Measurements from ENCODE around the gene TDRD6.
"Not testable (repeated sequence)": the region's sequence is repeated elsewhere in the genome, so short reads cannot be mapped to it uniquely, and the experiment has no call there.

TDRD6 gene, protein sequence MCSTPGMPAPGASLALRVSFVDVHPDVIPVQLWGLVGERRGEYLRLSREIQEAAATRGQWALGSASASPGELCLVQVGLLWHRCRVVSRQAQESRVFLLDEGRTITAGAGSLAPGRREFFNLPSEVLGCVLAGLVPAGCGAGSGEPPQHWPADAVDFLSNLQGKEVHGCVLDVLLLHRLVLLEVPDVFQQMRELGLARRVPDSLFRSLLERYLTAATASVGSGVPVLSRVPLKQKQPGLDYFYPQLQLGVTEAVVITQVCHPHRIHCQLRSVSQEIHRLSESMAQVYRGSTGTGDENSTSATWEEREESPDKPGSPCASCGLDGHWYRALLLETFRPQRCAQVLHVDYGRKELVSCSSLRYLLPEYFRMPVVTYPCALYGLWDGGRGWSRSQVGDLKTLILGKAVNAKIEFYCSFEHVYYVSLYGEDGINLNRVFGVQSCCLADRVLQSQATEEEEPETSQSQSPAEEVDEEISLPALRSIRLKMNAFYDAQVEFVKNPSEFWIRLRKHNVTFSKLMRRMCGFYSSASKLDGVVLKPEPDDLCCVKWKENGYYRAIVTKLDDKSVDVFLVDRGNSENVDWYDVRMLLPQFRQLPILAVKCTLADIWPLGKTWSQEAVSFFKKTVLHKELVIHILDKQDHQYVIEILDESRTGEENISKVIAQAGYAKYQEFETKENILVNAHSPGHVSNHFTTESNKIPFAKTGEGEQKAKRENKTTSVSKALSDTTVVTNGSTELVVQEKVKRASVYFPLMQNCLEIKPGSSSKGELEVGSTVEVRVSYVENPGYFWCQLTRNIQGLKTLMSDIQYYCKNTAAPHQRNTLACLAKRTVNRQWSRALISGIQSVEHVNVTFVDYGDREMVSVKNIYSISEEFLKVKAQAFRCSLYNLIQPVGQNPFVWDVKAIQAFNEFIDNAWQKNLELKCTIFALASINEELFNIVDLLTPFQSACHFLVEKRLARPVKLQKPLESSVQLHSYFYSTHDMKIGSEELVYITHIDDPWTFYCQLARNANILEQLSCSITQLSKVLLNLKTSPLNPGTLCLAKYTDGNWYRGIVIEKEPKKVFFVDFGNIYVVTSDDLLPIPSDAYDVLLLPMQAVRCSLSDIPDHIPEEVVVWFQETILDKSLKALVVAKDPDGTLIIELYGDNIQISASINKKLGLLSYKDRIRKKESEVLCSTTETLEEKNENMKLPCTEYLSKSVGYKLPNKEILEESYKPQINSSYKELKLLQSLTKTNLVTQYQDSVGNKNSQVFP (N-terminal part only)

DNA sequence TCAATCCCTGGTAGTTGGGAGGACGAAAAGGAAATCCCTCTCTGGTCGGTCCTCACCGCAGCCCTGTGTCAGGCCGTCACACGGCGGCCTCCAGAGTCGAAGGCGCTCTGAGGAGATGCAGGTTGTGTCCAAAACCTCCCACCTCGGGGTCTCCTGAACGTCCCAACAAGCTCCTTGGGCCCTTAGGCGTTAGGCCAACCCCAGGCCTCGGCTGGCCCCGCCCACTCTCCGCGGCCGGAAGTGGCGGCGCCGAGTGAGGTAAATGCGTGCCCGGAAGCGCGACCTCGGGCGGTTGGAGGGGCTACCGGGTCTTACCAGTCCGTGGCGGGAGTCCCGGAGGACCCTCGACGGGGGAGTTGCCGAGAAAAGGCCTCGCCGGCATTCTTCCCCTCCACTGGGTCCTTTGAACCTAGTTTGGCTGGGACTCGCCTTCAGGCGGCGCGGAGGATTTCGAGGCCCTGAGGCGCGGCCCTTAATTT, at the start of gene TDRD6:
Gene TDRD6 (plus strand): TSS at position 267 of the 479 bp plus-strand sequence. CDS start 244 bp downstream, outside the sequence.
- no peak for DNase-seq (ENCODE audit: low spot score)

DNA sequence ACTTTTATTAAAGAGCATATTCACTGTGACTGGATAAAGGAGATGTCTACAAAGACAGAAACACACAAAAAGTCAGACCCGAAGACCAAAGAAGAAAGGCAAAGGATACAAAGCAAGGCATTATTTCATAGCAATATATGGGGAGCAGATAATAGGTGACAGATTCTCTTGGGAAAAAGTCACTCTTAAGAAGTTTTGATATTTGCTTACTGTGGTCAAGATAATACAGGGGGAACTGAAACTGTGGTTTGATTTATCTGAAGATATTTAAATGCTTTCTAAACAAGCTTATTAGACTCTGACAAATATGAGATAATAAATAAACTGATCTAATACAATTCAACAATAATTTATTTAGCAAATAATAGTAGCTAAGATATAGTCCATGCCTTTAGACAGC, 49.8 kb upstream of the TDRD6 start:
- DNase-seq (ENCODE audit: low spot score) = no peak

DNA sequence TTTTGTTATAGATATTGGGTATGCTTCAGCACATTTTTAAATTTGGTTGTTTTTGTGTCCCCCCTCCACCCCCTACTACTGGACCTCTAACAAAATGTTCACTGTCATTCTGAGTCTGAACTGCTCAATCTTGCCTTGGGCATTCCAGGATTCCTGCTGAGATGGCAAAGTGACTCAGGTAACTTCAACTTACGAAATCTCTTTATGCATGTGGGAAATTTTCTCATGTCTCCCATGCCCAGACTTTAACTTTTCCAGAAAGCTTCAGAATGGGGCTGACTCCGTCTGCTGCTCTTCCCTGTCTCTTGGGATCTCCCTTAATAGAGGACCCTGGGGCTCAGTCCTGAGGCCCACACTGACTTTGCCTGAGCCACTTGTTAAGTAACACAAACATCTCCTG, 49.0 kb upstream of the TDRD6 start:
- no peak for DNase-seq (ENCODE audit: low spot score)

DNA sequence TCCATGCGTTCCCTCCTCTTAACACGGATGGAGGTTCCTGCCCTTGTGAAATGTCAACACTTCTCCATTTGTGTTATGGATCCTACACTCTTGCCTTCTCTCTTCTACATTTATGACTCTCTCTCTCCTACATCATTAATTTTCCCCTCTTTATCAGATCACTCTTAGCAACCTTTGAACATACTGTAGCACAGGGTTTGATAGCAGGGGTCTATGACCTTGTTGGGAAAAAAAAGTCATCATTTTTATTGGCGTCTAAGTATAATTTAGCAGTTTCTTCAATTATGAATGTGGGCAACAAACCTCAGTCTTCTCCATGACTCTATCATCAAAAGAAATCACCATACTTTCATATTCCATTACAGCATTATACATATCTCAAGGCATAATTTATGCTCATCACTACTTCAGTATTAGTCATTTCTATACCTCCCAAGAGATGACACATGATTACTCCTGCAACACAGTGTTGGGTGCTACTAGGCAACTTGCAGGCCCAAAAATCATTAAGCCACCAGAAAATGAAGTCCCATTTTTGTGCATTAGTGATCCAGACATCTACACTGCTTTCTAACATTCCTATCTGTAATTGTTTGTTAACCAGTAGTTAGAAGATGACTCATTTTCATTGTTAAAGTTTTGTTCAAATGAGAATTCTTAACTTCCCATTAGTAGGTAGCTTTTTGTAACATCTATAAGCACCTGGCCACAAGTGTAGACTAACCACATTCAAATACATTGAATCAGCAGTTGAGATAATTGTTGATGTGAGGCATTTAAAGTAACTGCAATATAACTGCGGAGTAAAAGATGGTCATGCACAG, 44.5 kb upstream of the TDRD6 start:
- DNase-seq (ENCODE audit: low spot score) = no peak

DNA sequence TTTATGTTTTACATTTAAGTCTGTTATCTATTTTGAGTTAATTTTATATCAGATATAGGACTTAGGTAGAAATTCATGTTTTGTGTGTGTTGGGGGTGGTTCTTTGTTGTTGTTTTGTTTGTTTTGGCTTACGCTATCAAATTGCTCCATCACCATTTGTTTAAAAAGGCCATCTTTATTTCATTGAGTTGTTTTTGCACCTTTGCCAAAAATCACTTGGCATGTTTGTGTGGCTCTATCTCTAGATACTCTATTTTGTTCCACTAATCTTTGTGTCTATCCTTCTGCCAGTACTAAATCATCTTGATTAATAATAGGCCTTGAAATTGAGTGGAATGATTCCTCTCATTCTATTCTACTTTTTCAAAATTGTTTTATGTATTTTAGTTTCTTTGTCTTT, 42.4 kb upstream of the TDRD6 start:
- no peak for DNase-seq (ENCODE audit: low spot score)

DNA sequence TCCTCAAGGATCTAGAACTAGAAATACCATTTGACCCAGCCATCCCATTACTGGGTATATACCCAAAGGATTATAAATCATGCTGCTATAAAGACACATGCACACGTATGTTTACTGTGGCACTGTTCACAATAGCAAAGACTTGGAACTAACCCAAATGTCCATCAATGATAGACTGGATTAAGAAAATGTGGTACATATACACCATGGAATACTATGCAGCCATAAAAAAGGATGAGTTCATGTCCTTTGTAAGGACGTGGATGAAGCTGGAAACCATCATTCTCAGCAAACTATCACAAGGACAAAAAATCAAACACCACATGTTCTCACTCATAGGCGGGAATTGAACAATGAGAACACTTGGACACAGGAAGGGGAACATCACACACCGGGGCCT, 39.6 kb upstream of the TDRD6 start:
- not testable (repeated sequence) for DNase-seq (ENCODE audit: low spot score)

DNA sequence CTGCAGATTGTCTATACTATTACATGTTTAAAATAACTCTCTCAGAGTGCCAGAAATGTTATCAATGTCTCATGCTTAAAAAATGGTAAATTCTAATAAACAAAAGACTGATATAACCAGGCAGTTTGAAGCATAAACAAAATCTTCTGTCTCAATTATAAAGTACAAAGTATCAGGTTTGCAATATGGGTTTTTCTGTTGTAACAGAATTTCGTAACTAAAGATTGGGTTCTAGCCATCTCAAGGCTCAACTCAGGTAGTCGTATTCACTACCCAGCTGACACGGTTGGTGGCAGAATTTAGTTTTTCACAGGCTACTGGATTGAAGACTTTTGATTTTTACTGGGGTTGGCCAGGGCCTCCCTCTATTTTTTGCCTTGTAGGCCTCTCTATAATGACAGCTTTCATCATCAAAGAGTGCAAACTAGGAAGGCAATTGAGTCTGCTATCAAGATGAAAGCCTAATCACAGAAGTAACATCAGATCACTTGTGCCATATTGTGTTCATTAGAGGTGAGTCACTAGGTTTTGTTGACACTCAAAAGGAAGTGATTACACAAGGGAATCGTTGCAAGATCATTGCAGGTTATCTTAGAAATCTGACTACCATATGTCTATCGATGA, 38.7 kb upstream of the TDRD6 start:
- no peak for DNase-seq (ENCODE audit: low spot score)

DNA sequence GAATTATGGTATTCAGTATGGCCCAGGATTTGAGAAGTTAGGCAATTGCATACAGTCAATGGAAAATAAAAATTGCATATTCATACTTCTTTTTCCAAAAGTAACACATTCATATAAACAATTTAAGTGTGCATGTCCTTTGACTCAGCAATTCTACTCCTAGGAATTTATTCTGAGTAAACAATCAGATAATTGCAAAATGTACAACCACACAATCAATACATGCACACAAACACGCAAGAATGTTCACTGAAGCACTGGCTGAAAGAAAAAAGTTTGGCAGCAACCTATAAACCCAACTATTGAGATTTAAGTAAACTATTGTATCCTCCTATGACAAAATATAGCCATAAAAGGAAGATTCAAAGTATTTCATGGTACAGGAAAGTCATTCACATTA, 36.7 kb upstream of the TDRD6 start:
- no peak for DNase-seq (ENCODE audit: low spot score)

DNA sequence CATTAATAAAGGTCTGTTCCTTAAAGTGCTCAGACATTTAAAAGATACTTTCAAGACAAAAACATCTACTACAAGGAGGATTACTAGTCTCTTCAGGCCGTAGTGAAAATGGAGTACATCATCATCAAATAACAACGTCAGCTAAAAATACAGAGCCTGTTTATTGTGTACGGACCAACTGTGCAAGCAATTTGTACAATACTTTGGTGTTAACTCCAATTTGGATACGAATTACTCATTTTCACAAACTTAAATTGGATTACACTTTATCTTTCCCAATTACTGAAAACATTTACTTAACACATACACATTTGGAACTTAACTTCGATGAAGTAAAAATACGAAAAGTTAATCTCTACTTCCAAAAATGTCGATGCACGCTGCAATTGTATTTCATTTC, 35.9 kb upstream of the TDRD6 start:
- no peak for DNase-seq (ENCODE audit: low spot score)

DNA sequence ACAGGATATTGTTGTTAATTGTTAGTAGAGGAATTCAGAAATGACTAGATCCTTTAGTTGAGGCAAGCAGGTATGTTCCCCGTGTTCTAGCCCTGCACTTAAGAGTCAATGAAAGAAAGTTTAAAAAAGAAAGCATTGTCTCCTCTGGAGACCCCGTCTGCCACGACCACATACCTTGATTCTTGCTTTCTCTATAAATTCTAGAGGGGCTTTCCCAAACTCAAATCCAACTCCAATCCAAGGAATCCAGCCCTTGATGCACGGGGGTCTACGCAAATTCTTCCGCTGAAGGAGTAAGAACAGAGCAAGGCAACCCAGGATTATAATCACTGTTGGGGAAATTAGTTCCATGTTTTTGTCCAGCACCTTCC, 35.5 kb upstream of the TDRD6 start:
- DNase-seq (ENCODE audit: low spot score) = no peak

DNA sequence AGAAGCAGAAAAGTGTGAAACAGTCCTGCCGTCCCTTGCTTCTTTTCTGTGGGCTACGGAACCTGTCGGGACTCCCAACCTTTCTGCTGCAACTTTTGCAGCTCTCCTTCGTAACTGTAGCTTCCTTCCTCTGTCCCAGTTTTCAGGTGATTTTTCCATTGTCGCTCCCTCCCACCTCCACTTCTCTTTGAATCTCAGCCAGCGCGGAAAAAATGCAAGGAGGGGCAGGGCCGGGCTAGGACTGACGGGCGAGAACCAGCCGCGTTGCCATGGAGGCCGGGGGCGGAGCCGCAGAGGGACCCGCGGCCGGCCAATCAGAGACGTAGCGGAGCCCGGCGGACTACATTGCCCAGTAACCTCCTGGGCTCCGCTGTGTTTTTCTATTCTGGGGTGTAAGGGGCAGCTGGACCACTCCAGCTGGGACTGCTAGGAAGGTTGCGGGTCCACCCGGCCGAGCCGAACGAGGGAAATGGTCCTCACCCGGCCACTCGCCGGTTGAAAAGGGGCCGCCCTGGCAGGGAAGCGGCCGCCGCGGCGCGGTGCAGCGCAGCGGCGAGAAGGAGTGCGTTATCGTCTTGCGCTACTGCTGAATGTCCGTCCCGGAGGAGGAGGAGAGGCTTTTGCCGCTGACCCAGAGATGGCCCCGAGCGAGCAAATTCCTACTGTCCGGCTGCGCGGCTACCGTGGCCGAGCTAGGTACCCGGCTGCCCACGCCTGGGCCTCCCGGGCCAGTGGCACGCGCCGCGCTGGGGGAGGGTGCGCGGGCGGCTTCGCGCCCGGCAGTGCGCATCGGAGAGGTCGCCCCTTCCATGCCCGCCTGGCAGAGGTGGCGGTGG, 34.9 kb upstream of the TDRD6 start, which contains the start of the genes CYP39A1 and SLC25A27:
Gene CYP39A1 (minus strand): TSS at position 216 of the 836 bp plus-strand sequence. CDS start 236 bp downstream, outside the sequence.
Gene SLC25A27 (plus strand): TSS at position 373 of the 836 bp plus-strand sequence. CDS start 218 bp downstream, at position 591.
- DNase-seq (ENCODE audit: low spot score) = peak; percentile 86

DNA sequence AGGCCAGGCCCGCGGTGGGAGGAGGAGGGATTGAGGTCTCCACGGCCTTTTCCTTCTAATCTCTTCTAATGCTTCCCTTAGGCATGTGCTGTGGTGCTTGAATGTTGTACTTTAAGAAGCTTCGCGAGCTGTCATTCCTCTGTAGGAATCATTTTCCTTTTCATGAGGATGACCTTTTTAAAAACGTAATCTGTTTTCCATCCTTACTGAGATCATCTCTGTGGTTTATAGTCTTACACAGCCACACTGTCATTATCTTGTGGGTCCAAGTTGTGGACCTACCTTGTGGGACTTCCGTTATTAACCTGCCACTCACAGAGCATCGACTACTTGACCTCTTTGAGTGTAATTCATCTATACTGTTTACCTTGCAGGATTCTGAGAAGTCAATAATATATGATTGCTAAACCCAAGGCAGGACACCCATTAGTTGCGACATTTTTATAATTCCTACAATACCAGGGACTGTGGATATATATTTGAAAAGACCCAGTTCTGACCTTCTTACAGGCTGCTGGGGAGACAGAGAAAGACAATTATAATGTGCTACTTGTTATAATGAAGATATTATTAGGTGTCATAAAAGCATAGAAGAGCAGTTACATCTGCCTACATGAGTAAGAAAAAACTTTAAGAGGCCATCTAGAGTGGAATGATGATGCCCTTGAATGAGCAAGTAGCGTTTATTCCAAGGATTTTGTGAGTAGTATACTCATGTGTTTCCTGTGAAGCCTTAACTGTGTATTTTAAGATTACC, 34.1 kb upstream of the TDRD6 start:
- DNase-seq (ENCODE audit: low spot score) = no peak

DNA sequence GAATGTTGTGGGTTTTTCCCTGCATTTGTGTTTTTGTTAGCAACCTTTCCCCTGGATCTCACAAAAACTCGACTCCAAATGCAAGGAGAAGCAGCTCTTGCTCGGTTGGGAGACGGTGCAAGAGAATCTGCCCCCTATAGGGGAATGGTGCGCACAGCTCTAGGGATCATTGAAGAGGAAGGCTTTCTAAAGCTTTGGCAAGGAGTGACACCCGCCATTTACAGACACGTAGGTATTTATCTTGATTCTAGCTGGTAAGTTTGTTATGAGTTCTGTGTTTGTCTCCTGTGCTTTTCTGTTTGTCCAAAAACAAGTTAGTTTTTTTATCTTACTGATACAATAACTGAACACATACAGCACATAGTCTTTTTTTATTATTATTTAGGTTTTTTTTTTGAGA, 31.9 kb upstream of the TDRD6 start:
- no peak for DNase-seq (ENCODE audit: low spot score)

DNA sequence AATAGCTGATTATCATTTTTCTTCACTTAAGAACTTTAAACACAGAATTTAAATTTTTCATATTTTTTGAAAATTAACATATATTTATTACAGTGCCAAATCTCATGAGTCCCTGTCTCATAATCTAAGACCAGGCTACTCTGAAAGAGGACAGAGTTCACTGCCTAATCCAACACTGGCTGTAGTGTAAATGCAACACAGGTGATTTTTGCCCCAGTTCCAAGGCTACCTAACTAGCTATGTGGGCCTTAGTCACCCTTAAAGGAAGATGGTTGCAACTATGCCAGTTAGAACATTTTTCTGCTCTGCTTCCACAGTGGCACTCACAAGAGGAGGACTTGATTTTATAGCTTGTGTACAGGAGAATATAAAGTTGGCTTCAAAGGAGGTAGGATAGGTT, 30.0 kb upstream of the TDRD6 start:
- DNase-seq (ENCODE audit: low spot score) = no peak

DNA sequence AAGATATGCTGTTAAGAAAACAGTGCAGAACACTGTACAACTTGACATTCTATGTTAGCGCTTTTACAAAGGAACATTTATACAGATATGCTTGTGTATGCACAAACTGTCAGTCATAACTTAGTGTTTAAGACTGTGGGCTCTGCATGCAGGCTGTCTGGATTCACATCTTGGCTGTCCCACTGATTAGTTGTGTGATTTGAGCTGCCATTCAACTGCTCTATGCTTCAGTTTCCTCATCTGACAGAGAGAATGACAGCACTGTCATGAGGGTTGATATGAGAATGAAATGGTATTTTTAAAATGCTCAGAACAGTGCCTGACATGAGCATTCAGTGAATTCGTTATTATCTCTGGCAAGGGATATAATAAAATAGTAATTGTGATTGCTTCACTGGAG, 26.2 kb upstream of the TDRD6 start:
- no peak for DNase-seq (ENCODE audit: low spot score)

DNA sequence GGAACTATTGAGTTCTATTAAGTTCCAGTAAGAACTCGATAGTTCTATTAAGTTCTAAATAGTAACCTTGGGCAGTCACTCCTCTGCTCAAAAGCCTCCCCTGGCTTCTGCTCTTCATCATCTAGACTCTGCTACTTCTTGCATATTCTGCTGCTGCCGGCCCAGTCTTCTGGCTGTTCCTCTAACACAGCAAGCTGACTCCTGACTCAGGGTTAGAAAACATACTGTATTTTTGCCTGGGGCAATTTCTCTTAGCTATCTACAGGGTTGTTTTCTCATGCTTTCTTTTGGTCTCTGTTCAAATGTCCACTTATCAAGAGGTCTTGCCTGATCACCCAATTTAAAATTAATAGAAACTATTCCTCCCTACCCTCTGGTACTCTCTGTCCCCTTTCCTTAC, 20.3 kb upstream of the TDRD6 start:
- DNase-seq (ENCODE audit: low spot score) = no peak

DNA sequence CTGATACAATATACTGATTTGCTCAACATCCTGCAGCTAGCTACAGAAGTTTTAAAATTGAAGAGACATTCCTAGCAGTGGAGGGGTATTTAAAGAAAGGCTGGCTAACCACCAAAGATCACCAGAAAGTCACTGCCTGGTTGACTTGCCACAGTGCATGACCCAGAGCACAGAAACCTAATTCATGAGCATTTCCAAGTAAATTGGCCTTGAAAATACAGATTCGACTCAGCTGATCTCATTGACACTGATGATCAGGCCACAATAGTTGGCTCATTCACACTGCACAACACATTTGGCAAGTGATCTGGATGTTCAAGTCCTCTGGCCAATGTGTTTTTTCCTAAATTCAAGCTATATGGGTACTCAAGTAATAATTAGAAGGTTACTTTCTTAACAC, 13.3 kb upstream of the TDRD6 start:
- no peak for DNase-seq (ENCODE audit: low spot score)

DNA sequence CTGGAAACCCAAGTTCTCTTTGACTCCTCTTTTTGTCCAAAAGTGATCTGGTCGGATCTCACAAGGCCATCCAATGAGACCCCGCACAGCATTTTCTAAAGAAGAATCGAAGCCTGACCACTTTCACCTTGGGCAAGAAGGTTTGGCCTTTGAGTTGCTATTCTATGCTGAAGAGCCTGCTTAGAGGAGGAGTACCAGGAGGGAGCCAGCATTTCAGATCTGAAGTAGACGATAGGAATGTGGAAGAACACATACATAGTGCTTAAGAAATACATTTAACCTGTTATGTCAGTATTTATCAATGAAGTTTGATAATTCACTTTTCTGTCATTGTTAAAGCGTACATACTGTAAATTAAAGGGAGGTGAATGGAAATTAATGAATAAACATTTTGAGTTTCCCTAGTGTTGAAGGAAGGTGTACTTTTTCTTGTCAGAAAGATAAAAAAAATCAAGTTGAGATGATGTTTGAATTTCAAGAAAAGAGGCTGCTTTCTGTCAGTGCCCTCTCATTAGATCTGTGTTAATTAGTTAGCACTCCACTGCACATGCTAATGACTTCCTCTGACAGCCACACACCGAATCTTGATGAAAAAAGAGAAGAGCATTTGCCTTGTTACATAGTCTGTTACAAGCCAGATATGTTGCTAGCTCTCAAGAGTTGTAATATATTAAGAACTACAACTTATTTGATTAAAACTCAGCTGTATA, 10.9 kb upstream of the TDRD6 start:
- DNase-seq (ENCODE audit: low spot score) = no peak

DNA sequence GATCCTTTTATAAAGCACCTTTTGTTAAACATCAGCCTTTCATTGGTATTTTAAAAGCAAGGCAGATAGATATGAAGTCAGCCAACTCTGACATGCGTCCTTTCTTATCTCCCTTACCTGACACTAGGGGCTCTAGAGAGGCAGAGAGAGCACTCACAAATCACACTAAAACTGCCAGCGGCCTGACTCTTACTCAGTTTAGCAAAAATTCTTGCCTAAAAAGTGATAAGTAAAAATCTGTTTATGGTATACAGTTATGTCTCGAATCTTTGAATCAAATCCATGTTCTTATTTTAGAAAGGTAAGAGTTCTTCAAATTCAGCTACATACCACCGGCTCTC, 10.4 kb upstream of the TDRD6 start:
- DNase-seq (ENCODE audit: low spot score) = no peak
